ENCODE measurements around the gene PUS7. TPM values are rescaled to one million over a fixed set of nuclear protein-coding genes. Genes with fewer than 3 reads are reported as not detected.
A peak's percentile ranks its signal among the peaks of the same experiment; 100 is the strongest.

Gene PUS7
- total RNA-seq, 1 experiment from 2014 or later = 30.7 TPM

DNA sequence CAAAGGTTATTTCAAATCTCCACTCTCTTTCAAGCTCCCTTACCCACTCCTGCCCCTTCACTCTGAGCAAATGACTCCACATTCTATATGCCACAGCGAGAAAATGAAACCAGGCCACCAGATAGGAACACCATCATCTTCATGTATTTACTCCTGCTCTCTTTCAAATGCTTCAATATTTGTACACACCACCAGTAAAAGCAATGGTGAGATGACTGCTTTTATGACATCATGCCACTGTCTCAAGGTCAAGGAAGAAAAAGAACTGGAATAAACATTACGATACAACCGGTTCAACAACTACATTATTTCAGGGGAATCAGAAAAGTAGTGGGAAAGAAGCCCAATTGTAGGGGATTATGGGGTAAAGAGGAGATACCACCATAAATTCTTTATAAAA is 32.7 kb downstream of the PUS7 start:
- TF ChIP-seq POLR2AphosphoS5 (IDR thresholded peaks at IDR 0.05; ENCODE audit: low read depth, low read length) (no peak), SIN3A (IDR thresholded peaks at IDR 0.05; ENCODE audit: borderline replicate concordance, insufficient read depth, low read depth, low read length) (no peak), REST (IDR thresholded peaks at IDR 0.05; ENCODE audit: insufficient read depth in 1 of 2, low read depth in 2 of 2, low read length in 1 of 2) (no peak), TCF7L2 (IDR thresholded peaks at IDR 0.05; ENCODE audit: low read depth, low read length) (no peak)
- TF ChIP-seq, protein P1, sequence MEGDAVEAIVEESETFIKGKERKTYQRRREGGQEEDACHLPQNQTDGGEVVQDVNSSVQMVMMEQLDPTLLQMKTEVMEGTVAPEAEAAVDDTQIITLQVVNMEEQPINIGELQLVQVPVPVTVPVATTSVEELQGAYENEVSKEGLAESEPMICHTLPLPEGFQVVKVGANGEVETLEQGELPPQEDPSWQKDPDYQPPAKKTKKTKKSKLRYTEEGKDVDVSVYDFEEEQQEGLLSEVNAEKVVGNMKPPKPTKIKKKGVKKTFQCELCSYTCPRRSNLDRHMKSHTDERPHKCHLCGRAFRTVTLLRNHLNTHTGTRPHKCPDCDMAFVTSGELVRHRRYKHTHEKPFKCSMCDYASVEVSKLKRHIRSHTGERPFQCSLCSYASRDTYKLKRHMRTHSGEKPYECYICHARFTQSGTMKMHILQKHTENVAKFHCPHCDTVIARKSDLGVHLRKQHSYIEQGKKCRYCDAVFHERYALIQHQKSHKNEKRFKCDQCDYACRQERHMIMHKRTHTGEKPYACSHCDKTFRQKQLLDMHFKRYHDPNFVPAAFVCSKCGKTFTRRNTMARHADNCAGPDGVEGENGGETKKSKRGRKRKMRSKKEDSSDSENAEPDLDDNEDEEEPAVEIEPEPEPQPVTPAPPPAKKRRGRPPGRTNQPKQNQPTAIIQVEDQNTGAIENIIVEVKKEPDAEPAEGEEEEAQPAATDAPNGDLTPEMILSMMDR (IDR thresholded peaks at IDR 0.05) = no peak
- Histone ChIP-seq H3K9me3 (ENCODE audit: control insufficient read depth, insufficient read depth, low read depth, low read length) (no peaks in the 10 kb centered on the region), H3K36me3 (ENCODE audit: control insufficient read depth, insufficient read depth, low read length) (peaks cover 7% of the 10 kb centered on the region), H3K4me1 (ENCODE audit: control insufficient read depth, insufficient read depth, low read length) (no peaks in the 10 kb centered on the region), H3K27ac (ENCODE audit: low read length) (no peak overlapping the region), H3K4me3 (ENCODE audit: low read depth in 2 of 2, low read length in 2 of 2) (no peak overlapping the region), H3K27me3 (ENCODE audit: control insufficient read depth, insufficient read depth, low read length) (no peaks in the 10 kb centered on the region)
- no peak for ATAC-seq
- ChIA-PET POLR2A (interaction anchor here (0.6 kb wide), 1 partner anchor 87 kb away, joined by 3 read pairs; no protein-coding TSS in a partner anchor), CTCF (no interaction called here)
- in situ Hi-C loops (cut with HindIII; ENCODE audit: low pct_unique_long_range_greater_than_20kb, low sequenced_read_pairs) (no loop called here), intact Hi-C loops (cut with micrococcal nuclease; ENCODE audit: unreplicated experiment) (no loop called here)
- no TSS peak for BruUV-seq (replicated peaks)
- no peak for DNase-seq (ENCODE audit: low read depth, low spot score)

- POLR2A ChIA-PET = no interaction called here
- DNase-seq (ENCODE audit: low read depth, low spot score) = peak; percentile 55
- intact Hi-C loops (cut with micrococcal nuclease; ENCODE audit: unreplicated experiment) = no loop called here
- peaks cover 7% of the 10 kb centered on the region for H3K36me3 ChIP-seq (ENCODE audit: control insufficient read depth, insufficient read depth, low read length)
- CTCF ChIA-PET = interaction anchor here (0.7 kb wide), 1 partner anchor 101 kb away, joined by 3 read pairs; no protein-coding TSS in a partner anchor
- BruUV-seq (replicated peaks) = no TSS peak
- TF ChIP-seq, protein P1 (IDR thresholded peaks at IDR 0.05) = no peak; the same call in 1 of the 2 replicates
- TF ChIP-seq TCF7L2 (IDR thresholded peaks at IDR 0.05; ENCODE audit: low read depth, low read length) (no peak), REST (IDR thresholded peaks at IDR 0.05; ENCODE audit: insufficient read depth in 1 of 2, low read depth in 2 of 2, low read length in 1 of 2) (no peak), POLR2AphosphoS5 (IDR thresholded peaks at IDR 0.05; ENCODE audit: low read depth, low read length) (no peak), SIN3A (IDR thresholded peaks at IDR 0.05; ENCODE audit: borderline replicate concordance, insufficient read depth, low read depth, low read length) (no peak)
- H3K4me3 ChIP-seq (ENCODE audit: low read depth in 2 of 2, low read length in 2 of 2) = no peak overlapping the region
- no peaks in the 10 kb centered on the region for H3K9me3 ChIP-seq (ENCODE audit: control insufficient read depth, insufficient read depth, low read depth, low read length)
- H3K4me1 ChIP-seq (ENCODE audit: control insufficient read depth, insufficient read depth, low read length) = no peaks in the 10 kb centered on the region
- in situ Hi-C loops (cut with HindIII; ENCODE audit: low pct_unique_long_range_greater_than_20kb, low sequenced_read_pairs) = no loop called here
- H3K27ac ChIP-seq (ENCODE audit: low read length) = no peak overlapping the region
- H3K27me3 ChIP-seq (ENCODE audit: control insufficient read depth, insufficient read depth, low read length) = no peaks in the 10 kb centered on the region
- no peak for ATAC-seq
Observed at GRCh38 chr7:105487579-105488571, 34.2 kb downstream of the PUS7 start.
